HG03064 (cell line): Measurements from ENCODE around the gene BTN1A1.

Experiments
- ATAC-seq: cut with Tn5 transposase; IDR thresholded peaks from one replicate; pipeline ENCODE4 v1.9.1; 2021; ENCODE audit warnings: low read depth; ENCODE audit not compliant: unreplicated experiment

The BTN1A1 gene

GRCh38 chr6:26475823-26476729, 24.0 kb upstream of the BTN1A1 start:
- no peak for ATAC-seq

- ATAC-seq, result no peak
These were observed 23.2 kb upstream of the BTN1A1 start for GRCh38 chr6:26476896-26477295.

GRCh38 chr6:26477426-26477825, 22.7 kb upstream of the BTN1A1 start:
- no peak for ATAC-seq

- no peak for ATAC-seq
These were observed 21.8 kb upstream of the BTN1A1 start for GRCh38 chr6:26478100-26478984.

GRCh38 chr6:26478985-26479278, 21.2 kb upstream of the BTN1A1 start:
- ATAC-seq, result no peak

GRCh38 chr6:26482338-26482737, 17.8 kb upstream of the BTN1A1 start:
- no peak for ATAC-seq

GRCh38 chr6:26483727-26484126, 16.4 kb upstream of the BTN1A1 start:
- ATAC-seq, result no peak

GRCh38 chr6:26484161-26484560, 15.9 kb upstream of the BTN1A1 start:
- no peak for ATAC-seq

GRCh38 chr6:26485112-26485780, 14.9 kb upstream of the BTN1A1 start:
- no peak for ATAC-seq

- no peak for ATAC-seq
These were observed 13.7 kb upstream of the BTN1A1 start for GRCh38 chr6:26486358-26486757.

- ATAC-seq, result no peak
These were observed 12.6 kb upstream of the BTN1A1 start for GRCh38 chr6:26487466-26487865.

- ATAC-seq, result no peak
These were observed 9.8 kb upstream of the BTN1A1 start for GRCh38 chr6:26489996-26490964.

GRCh38 chr6:26491604-26492003, 8.5 kb upstream of the BTN1A1 start:
- no peak for ATAC-seq

GRCh38 chr6:26493258-26493657, 6.8 kb upstream of the BTN1A1 start:
- ATAC-seq, result no peak

GRCh38 chr6:26494117-26494516, 6.0 kb upstream of the BTN1A1 start:
- ATAC-seq, result no peak

- no peak for ATAC-seq
These were observed 4.8 kb upstream of the BTN1A1 start for GRCh38 chr6:26495281-26495680.

GRCh38 chr6:26497610-26498009, 2.5 kb upstream of the BTN1A1 start:
- no peak for ATAC-seq

- no peak for ATAC-seq
These were observed 1.4 kb downstream of the BTN1A1 start for GRCh38 chr6:26501482-26501986.

GRCh38 chr6:26502165-26502564, 2.1 kb downstream of the BTN1A1 start:
- ATAC-seq, result no peak

- ATAC-seq, result no peak
These were observed 2.5 kb downstream of the BTN1A1 start for GRCh38 chr6:26502626-26503025.
